ENCODE data around the gene SH3TC1. TPM values are rescaled to one million over a fixed set of nuclear protein-coding genes. Genes with fewer than 3 reads are reported as not detected.

The SH3TC1 gene
- polyA plus RNA-seq, 1 donor (not counting 4 experiments of a cell fraction or from before 2014, with no cell fraction given) = 12.3 TPM

- no peak overlapping the region for H3K27ac ChIP-seq (ENCODE audit: control insufficient read depth, insufficient read depth, low read length)
- DNase-seq (ENCODE audit: low read depth, low spot score) (no peak), FAIRE-seq (no peak)
- H3K9me3 ChIP-seq (ENCODE audit: control insufficient read depth, low read depth, low read length) = no peaks in the 10 kb centered on the region
- dilution Hi-C loops (cut with MboI; ENCODE audit: extremely low pct_ligation_motif_present, low sequenced_read_pairs) = no loop called here
- H3K36me3 ChIP-seq (ENCODE audit: control insufficient read depth in 2 of 2, extremely low read depth in 1 of 2, insufficient read depth in 2 of 2, low read length in 2 of 2) = peaks cover 42 to 45% of the 10 kb centered on the region in 2 experiments
- H3K9ac ChIP-seq (ENCODE audit: control insufficient read depth, extremely low read depth, insufficient read depth, low read length) = no peak overlapping the region
- TF ChIP-seq CTCF (optimal IDR thresholded peaks at IDR 0.05 in 1 of 3, IDR thresholded peaks at IDR 0.05 in 1 of 3, conservative IDR thresholded peaks at IDR 0.05 in 1 of 3; ENCODE audit: extremely low read depth in 1 of 3, insufficient read depth in 2 of 3, low read length in 3 of 3) (no peak), EZH2 (IDR thresholded peaks at IDR 0.05; ENCODE audit: low read length) (no peak)
- H3K79me2 ChIP-seq (ENCODE audit: control insufficient read depth, insufficient read depth, low read length) = peaks cover 8% of the 10 kb centered on the region
- H3K4me1 ChIP-seq (ENCODE audit: control insufficient read depth, extremely low read depth, insufficient read depth, low read length) = peaks cover 7% of the 10 kb centered on the region
- no peak overlapping the region for H3K4me2 ChIP-seq (ENCODE audit: control insufficient read depth, extremely low read depth, insufficient read depth, low read depth, low read length)
- H4K20me1 ChIP-seq (ENCODE audit: control insufficient read depth, extremely low read depth, insufficient read depth, low read length) = peaks cover 3% of the 10 kb centered on the region
- no peaks in the 10 kb centered on the region for H3K27me3 ChIP-seq (ENCODE audit: control insufficient read depth, extremely low read depth, insufficient read depth, low read length)
- H3K4me3 ChIP-seq (ENCODE audit: control insufficient read depth in 2 of 3, extremely low read depth in 1 of 3, insufficient read depth in 2 of 3, low read depth in 1 of 3, low read length in 3 of 3) = no peak overlapping the region
- no peak overlapping the region for H2AFZ ChIP-seq (ENCODE audit: control insufficient read depth, low read length)
- no peaks in the 10 kb centered on the region for H3K9me1 ChIP-seq (ENCODE audit: control insufficient read depth, extremely low read depth, insufficient read depth, low read length)
These were observed 12.2 kb downstream of the SH3TC1 start for GRCh38 chr4:8211251-8211650.

GRCh38 chr4:8211737-8212581 lies 12.9 kb downstream of the SH3TC1 start:
- no peak for DNase-seq (ENCODE audit: low read depth, low spot score)
- no peak overlapping the region for H3K4me3 ChIP-seq (ENCODE audit: control insufficient read depth in 2 of 3, extremely low read depth in 1 of 3, insufficient read depth in 2 of 3, low read depth in 1 of 3, low read length in 3 of 3)
- no peak for FAIRE-seq
- H3K27me3 ChIP-seq (ENCODE audit: control insufficient read depth, extremely low read depth, insufficient read depth, low read length) = no peaks in the 10 kb centered on the region
- H3K4me1 ChIP-seq (ENCODE audit: control insufficient read depth, extremely low read depth, insufficient read depth, low read length) = peaks cover under 1% of the 10 kb centered on the region
- H3K4me2 ChIP-seq (ENCODE audit: control insufficient read depth, extremely low read depth, insufficient read depth, low read depth, low read length) = no peak overlapping the region
- peaks cover 3% of the 10 kb centered on the region for H4K20me1 ChIP-seq (ENCODE audit: control insufficient read depth, extremely low read depth, insufficient read depth, low read length)
- no peak overlapping the region for H3K9ac ChIP-seq (ENCODE audit: control insufficient read depth, extremely low read depth, insufficient read depth, low read length)
- H3K27ac ChIP-seq (ENCODE audit: control insufficient read depth, insufficient read depth, low read length) = no peak overlapping the region
- TF ChIP-seq CTCF (optimal IDR thresholded peaks at IDR 0.05 in 1 of 3, IDR thresholded peaks at IDR 0.05 in 1 of 3, conservative IDR thresholded peaks at IDR 0.05 in 1 of 3; ENCODE audit: extremely low read depth in 1 of 3, insufficient read depth in 2 of 3, low read length in 3 of 3) (no peak), EZH2 (IDR thresholded peaks at IDR 0.05; ENCODE audit: low read length) (no peak)
- peaks cover 8% of the 10 kb centered on the region for H3K79me2 ChIP-seq (ENCODE audit: control insufficient read depth, insufficient read depth, low read length)
- H2AFZ ChIP-seq (ENCODE audit: control insufficient read depth, low read length) = no peak overlapping the region
- H3K9me3 ChIP-seq (ENCODE audit: control insufficient read depth, low read depth, low read length) = no peaks in the 10 kb centered on the region
- dilution Hi-C loops (cut with MboI; ENCODE audit: extremely low pct_ligation_motif_present, low sequenced_read_pairs) = no loop called here
- no peaks in the 10 kb centered on the region for H3K9me1 ChIP-seq (ENCODE audit: control insufficient read depth, extremely low read depth, insufficient read depth, low read length)
- H3K36me3 ChIP-seq (ENCODE audit: control insufficient read depth in 2 of 2, extremely low read depth in 1 of 2, insufficient read depth in 2 of 2, low read length in 2 of 2) = peaks cover 43 to 49% of the 10 kb centered on the region in 2 experiments

Measured in keratinocyte (primary cell).